Dedifferentiated amniotic fluid mesenchymal stem cell (primary cell): ENCODE data around the gene TMEM221.
"Not testable (repeated sequence)": the region's sequence is repeated elsewhere in the genome, so short reads cannot be mapped to it uniquely, and the experiment has no call there.

Source experiments
- DNase-seq: peaks from one replicate; pipeline ENCODE4 v3.0.0-alpha.2; 2016; ENCODE audit errors: extremely low spot score

The TMEM221 gene

DNA sequence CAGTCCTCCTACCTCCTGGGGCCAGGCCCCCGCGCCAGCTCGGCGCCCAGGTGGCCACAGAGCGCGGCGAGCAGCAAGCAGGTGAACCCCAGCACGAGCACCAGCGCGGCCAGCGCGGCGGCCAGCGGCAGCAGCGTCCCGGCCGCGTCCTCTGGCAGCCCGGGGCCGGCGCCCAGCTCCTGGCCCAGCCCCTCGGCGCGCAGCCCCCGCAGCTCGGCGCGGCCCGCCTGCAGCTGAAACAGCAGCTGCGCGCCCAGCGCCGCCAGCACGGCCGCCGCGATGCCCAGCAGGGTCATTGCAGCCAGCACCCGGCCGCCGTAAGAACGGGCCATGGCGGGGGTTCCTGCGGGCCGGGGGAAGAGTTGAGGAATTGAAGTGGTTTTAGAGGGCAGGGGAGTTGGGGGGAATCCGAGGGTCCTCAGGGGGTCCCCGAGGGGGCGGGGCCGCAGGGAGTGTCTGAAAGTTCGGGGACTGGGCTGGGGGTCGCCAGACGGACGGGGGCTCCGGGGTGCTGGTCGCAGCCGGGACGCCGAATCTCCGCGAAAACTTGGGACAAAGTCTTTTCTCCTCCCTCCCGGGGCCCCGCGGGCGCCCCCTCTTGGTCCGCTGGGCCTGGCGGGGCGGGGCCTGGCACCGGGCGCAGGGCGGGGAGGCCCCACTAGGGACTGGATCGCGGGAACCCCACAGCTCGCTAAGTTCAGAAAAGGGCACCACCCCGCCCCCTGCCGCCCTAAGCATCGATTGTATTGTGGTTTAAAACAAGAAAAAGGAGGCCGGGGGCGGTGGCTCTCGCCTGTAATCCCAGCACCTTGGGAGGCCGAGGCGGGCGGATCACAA lies at the start of gene TMEM221:
TMEM221 (minus strand) TSS at position 538 of the 837 bp plus-strand sequence; CDS start at position 332, 206 bp downstream.
- peak; percentile 23 for DNase-seq

DNA sequence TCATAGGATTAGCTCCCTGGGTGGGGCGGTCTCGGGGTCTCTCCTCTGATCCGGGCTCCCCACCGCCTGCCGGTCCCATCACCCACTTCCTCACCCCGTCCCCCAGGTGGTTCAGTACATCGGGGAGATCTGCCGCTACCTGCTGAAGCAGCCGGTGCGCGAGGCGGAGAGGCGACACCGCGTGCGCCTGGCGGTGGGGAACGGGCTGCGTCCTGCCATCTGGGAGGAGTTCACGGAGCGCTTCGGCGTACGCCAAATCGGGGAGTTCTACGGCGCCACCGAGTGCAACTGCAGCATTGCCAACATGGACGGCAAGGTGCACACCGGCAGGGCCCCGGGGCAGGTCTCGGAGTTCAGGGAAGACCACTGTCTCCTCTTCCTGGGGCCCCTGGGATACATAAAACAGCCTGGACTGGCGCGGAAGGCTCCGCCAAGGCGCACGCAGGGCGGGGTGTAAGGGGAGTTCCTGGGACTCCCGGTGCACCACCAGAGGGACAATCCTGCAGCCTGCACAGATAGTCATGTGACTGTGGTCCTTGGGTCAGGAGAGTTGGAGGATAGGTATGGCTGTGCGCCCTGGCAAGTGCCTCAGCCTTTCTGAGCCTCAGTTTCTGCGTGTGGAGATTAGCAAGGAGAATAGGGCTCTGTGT lies 48.8 kb upstream of the TMEM221 start:
- DNase-seq: no peak

GRCh38 chr19:17496337-17496997 lies 48.0 kb upstream of the TMEM221 start:
- no peak for DNase-seq

GRCh38 chr19:17495639-17496296 lies 47.3 kb upstream of the TMEM221 start:
- no peak for DNase-seq

DNA sequence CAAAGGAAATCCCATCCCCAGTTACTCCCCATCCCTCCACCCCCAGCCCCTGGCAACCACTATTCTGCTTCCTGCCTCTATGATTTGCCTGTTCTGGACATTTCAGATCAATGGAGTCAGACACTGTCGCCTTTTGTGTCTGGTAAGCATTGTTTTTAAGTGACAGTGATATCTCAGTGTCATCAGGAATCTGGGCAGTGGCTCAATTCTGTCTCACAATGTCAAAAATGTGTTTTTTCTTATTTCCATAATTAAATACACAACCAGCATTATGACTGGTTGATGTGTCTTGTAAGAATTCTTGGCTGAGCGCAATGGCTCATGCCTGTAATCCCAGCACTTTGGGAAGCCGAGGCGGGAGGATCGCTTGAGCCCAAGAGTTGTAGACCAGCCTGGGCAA lies 42.8 kb upstream of the TMEM221 start:
- DNase-seq: no peak

DNA sequence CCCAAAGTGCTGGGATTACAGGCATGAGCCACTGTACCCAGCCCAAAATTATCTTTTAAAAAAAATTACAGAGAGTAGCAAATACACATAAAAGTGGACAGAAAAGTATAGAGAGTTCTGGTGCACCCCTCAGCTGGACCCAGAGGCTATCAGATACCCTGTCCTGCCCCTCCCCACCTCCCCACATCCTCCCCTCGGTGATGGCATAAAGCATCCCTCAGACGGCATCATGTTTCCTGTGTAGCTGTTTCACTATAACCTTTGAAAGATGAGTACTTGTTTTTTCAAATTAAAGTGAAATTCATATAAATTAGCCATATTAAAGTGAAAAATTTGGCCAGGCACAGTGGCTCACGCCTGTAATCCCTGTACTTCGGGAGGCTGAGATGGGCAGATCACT lies 41.9 kb upstream of the TMEM221 start:
- no peak for DNase-seq

DNA sequence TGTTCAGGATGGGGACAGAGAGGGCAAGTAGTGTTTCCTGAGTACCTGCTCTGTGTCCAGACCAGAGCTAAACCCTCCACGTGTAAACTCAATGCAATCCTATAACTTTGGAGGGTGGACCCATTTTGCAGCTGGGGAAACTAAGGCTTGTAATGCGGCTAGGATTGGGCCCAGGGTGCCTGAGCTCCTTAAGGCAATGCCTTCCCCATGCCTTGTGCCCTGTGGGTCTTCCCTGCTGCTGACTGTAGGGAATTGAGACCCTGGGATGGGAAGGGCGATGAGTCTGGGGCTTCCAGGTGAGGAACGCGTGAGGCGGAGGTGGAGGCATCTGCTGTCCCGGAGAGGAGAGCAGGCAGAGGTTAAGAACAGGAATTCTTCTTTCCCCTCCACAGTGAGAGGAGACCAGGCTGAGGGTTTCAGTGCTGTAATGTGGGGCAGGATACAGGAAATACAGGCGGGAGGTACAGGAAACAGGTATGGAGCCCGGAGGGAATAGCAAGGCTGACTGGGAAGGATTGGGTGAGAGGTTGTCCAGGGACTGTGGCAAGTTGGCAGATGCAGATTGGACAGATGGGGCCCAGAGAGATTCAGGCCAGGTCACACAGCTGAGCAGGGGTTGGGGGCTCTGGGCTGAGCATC lies 41.0 kb upstream of the TMEM221 start:
- no peak for DNase-seq

GRCh38 chr19:17488593-17489391 lies 40.3 kb upstream of the TMEM221 start:
- no peak for DNase-seq

DNA sequence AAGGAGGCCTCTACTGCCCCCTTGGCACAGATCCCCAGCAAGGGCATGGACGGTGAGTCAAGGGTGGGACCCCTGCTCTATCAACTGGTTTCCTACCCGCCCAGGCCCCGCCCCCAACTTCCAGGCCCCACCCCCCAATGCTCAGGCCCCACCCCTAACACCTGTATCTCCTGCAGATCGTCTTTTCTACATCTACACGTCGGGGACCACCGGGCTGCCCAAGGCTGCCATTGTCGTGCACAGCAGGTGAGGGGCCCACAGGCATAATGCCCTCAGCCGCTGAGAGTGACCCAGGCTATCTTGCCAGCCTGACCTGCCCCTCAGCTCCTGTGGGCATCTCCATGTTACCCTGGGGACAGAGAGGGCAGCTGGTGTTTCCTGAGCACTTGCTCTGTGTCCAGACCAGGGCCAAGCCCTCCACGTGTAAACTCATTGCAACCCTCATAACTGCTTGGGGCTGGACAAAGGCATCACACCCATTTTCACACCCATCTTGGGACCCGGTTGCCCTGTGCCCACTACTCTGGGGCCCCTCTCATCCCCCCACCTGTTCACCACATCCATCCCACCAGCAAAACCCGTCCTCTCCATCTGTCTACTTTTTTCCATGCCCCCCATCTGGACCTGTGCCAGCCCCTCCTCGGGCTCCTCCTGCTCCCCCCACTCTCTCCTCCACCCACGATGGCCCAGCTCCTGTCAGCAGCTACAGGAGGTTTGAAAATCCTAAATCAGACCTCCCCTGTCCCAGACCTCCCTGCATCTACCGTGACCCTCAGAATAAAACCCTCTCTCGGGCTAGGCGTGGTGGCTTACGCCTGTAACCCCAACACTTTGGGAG lies 39.0 kb upstream of the TMEM221 start:
- no peak for DNase-seq

DNA sequence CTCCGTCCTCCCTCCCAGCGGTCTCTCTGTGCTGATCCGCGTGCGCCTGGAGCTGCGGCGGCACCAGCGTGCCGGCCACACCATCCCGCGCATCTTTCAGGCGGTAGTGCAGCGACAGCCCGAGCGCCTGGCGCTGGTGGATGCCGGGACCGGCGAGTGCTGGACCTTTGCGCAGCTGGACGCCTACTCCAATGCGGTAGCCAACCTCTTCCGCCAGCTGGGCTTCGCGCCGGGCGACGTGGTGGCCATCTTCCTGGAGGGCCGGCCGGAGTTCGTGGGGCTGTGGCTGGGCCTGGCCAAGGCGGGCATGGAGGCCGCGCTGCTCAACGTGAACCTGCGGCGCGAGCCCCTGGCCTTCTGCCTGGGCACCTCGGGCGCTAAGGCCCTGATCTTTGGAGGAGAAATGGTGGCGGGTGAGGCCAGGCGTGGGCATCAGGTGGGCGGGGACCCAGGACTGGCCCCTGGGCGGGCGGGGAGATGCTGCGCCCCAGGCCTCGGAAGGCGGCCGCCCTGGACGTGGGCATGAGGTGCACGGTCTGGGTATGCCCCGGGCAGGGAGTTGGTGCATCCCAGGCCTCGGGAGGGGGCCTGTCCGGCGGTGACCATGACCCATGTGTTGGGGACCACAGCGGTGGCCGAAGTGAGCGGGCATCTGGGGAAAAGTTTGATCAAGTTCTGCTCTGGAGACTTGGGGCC lies 38.2 kb upstream of the TMEM221 start:
- no peak for DNase-seq

DNA sequence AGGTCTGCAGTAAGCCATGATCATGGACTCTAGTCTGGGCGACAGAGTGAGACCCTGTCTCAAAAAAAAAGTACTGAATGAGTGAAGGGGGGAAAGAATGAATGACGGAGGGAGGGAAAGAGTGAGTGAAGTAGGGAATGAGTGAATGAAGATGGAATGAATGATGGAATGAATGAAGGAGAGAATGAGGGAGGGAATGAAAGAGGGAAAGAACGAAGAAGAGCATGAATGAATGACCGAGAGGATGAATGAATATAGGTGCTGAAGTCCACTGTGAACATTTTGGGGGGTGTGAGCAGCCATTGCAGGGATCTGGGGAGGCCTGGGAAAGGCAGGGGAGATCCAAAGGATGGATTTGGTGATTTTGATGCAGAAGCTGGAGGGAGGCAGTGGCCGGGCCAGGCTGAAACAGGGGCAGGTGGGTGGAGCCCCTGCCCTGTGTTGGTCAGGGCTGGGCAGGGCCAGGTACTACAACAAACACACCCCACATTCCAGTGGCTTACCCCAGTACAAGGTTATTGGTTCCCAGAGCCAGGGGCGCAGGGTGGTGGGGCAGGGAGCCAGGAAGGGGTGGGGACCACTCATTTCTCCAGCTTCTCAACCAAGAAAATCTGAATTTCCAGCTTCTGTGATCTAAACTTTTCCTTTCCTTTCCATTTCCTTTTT lies 36.2 kb upstream of the TMEM221 start:
- no peak for DNase-seq

GRCh38 chr19:17483605-17484002 lies 35.1 kb upstream of the TMEM221 start:
- no peak for DNase-seq

DNA sequence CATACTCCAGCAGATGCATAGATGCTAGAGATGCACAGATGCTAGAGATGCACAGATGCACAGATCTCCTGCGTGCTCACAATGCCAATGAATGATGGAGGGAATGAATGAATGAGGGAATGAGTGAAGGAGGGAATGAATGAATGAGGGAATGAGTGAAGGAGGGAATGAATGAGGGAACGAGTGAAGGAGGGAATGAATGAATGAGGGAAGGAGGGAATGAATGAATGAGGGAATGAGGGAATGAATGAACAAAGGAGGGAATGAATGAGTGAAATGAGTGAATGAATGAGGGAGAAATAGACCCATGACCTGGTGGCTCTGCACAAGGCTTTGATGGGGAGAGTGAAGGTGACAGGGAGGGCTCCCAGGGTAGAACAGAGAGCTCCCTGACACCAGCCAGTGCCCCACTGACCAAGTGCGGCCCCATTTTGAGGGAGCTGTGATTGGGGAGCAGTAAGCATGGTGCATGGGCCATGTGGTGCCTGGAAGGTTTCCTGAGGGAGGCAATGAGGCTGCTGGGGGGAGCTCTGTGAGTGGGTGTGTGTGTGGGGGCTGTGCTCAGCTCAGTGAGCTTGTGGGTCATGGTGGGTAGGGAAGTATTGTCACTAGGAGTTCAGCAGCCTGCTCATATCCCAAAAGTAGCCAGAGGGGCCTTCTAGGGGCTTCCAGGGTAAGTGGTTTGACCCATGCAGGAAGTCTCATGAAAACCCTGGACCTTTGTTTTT lies 34.6 kb upstream of the TMEM221 start:
- DNase-seq: no peak

DNA sequence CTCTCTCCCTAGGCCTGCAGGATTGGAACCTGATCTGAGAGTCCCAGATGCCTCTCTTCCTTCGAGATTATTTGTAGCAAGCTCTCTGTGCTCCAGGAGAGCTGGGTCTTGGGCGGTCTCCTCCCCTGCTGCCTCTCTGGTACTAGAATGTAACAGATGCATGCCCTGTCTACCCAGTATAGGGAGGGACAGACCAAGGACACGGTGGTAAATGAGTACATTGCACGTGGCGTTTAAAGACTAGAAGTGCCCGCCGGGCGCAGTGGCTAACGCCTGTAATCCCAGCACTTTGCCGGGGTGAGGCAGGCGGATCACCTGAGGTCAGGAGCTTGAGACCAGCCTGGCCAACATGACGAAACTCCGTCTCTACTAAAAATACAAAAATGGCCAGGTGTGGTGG lies 33.5 kb upstream of the TMEM221 start:
- DNase-seq: no peak

- no peak for DNase-seq
Observed at GRCh38 chr19:17479325-17479791, 30.9 kb upstream of the TMEM221 start.

DNA sequence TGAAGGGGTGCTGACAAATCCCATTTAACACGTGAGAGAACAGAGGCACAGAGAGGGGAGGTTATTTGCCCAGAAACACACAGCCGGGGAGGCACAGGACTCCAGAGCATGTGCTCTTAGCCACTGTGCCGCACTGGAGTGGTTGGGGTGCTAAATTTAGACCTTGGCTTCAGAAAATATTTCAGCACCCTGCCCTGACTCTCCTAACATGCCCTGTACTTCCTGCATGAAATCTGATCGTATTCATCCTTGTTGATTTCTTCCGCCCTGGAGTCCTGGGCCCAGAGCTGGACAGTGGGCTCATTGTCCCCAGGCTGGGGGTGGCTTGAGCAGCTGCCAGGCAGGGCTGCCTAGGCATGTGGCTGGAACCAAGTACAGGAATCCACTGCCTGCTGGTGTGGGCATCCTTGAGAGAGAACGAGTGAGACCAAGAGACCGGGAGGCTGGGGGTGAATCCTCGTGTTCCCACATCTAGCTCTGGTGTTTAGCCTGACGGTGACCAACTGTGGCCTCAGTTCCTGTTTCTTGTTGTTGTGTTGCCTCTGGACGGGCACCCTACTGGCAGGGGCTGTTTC lies 27.2 kb upstream of the TMEM221 start:
- no peak for DNase-seq

DNA sequence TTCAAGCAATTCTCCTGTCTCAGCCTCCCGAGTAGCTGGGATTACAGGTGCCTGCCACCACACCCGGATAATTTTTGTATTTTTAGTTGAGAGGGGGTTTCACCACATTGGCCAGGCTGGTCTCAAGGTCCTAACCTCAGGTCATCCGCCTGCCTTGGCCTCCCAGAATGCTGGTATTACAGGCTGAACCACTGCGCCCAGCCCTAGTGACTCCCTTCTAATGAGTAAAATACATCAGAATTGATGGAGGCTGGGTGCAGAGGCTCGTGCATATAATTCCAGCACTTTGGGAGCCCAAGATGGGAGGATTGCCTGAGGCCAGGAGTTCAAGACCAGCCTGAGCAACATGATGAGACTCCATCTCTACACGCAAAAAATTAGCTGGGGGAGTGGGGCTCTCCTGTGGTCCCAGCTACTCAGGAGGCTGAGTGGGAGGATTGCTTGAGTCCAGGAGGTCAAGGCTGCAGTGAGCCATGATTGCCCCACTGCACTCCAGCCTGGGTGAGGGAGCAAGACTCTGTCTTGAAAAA lies 26.6 kb upstream of the TMEM221 start:
- not testable (repeated sequence) for DNase-seq
